OCI-LY7 (cell line): ENCODE measurements around the gene ARHGEF40. TPM values are rescaled to one million over a fixed set of nuclear protein-coding genes. Genes with fewer than 3 reads are reported as not detected.

Experiments
- BruUV-seq: library from RNA; stranded (reverse); fragments of 400-500 nt; replicated peaks from 2 replicates; lab custom pipeline; 2021; lab: Mats Ljungman, UMichigan
- CTCF ChIA-PET: fragments of 300-600 bp; sonication (Branson Sonifier 250); formaldehyde crosslinking; loops from one replicate; lab custom pipeline; 2022; ENCODE audit warnings: antibody characterized with exemption; ENCODE audit not compliant: unreplicated experiment; lab: Charles Lee
- POLR2A ChIA-PET: fragments of 300-600 bp; sonication (Branson Sonifier 250); formaldehyde crosslinking; loops from one replicate; lab custom pipeline; 2022; ENCODE audit warnings: antibody characterized with exemption; lab: Charles Lee
- DNase-seq: peaks from one replicate; pipeline ENCODE4 v3.0.0-alpha.2; 2015; ENCODE audit warnings: low spot score
- H2AFZ ChIP-seq: fragments of 200-600 bp; sonication (generic), shearing (Covaris generic); 2 replicates; pipeline ENCODE4 v1.6.1; 2014; ENCODE audit warnings: mild to moderate bottlenecking, antibody characterized with exemption, low read length, moderate library complexity
- H3K27ac ChIP-seq: fragments of 200-600 bp; sonication (generic); 2 replicates; pipeline ENCODE4 v1.5.1; 2014; ENCODE audit warnings: mixed run types, low read depth, mild to moderate bottlenecking, moderate library complexity, low read length, inconsistent platforms; ENCODE audit not compliant: poor library complexity, severe bottlenecking
- H3K36me3 ChIP-seq: fragments of 200-600 bp; sonication (generic); 2 replicates; pipeline ENCODE4 v1.6.1; 2014; ENCODE audit warnings: mild to moderate bottlenecking, antibody characterized with exemption, low read length, moderate library complexity, mixed read lengths; ENCODE audit not compliant: insufficient read depth
- H3K4me1 ChIP-seq: fragments of 200-600 bp; sonication (generic); 2 replicates; pipeline ENCODE4 v1.5.1; 2014; ENCODE audit warnings: mild to moderate bottlenecking, low read length; ENCODE audit not compliant: insufficient read depth, poor library complexity, severe bottlenecking
- H3K4me2 ChIP-seq: fragments of 200-600 bp; sonication (generic); 2 replicates; pipeline ENCODE4 v1.6.1; 2014; ENCODE audit warnings: mild to moderate bottlenecking, low read length
- H3K4me3 ChIP-seq: fragments of 200-600 bp; sonication (generic); 2 replicates; pipeline ENCODE4 v1.5.1; 2014; ENCODE audit warnings: mild to moderate bottlenecking, low read depth, low read length; ENCODE audit not compliant: poor library complexity, severe bottlenecking
- H3K79me2 ChIP-seq: fragments of 200-600 bp; sonication (generic); 2 replicates; pipeline ENCODE4 v1.6.1; 2016; ENCODE audit warnings: low read depth, mild to moderate bottlenecking, low read length, moderate library complexity, mixed read lengths; ENCODE audit not compliant: insufficient read depth
- H3K9me2 ChIP-seq: fragments of 200-600 bp; sonication (generic); 2 replicates; pipeline ENCODE4 v1.6.1; 2016; ENCODE audit warnings: mild to moderate bottlenecking, low read length, mixed read lengths; ENCODE audit not compliant: insufficient read depth
- H3K9me3 ChIP-seq: fragments of 200-600 bp; sonication (generic); 2 replicates; pipeline ENCODE4 v1.6.1; 2014; ENCODE audit warnings: mild to moderate bottlenecking, mixed run types, low read length, mixed read lengths
- H4K20me1 ChIP-seq: fragments of 200-600 bp; sonication (generic); 2 replicates; pipeline ENCODE4 v1.6.1; 2014; ENCODE audit warnings: mild to moderate bottlenecking, antibody characterized with exemption, low read length, moderate library complexity, mixed read lengths; ENCODE audit not compliant: insufficient read depth
- EZH2phosphoT487 ChIP-seq: fragments of 200-600 bp; sonication (generic); IDR thresholded peaks from 2 replicates; pipeline ENCODE4 v1.6.1; 2018; ENCODE audit warnings: low read depth, borderline replicate concordance, mild to moderate bottlenecking, mixed run types, antibody characterized with exemption, low read length, moderate library complexity, mixed read lengths
- intact Hi-C: fragments of 100-400 bp; cut with micrococcal nuclease; formaldehyde crosslinking; loops from one replicate; pipeline ENCODE4 v1.10.0; 2022; ENCODE audit not compliant: unreplicated experiment
- total RNA-seq, 2 experiments: library from RNA; depleted of rRNA in 1 of 2; stranded (reverse); fragments of >200 nt in 1 of 2; shearing (Covaris generic) in 1 of 2; gene quantifications; 2 replicates each; pipeline ENCODE4 v1.2.3, GENCODE V29; 2014 to 2022
- TF ChIP-seq, protein P1 (sequence below): fragments of 200-600 bp; sonication (generic); conservative IDR thresholded peaks from 2 replicates; pipeline ENCODE4 v1.5.1; 2014; ENCODE audit warnings: mild to moderate bottlenecking, antibody characterized with exemption, low read length, moderate library complexity, mixed read lengths

The ARHGEF40 gene
- total RNA-seq, 2 experiments from 2014 or later = 1.3 to 2.0 TPM

DNA sequence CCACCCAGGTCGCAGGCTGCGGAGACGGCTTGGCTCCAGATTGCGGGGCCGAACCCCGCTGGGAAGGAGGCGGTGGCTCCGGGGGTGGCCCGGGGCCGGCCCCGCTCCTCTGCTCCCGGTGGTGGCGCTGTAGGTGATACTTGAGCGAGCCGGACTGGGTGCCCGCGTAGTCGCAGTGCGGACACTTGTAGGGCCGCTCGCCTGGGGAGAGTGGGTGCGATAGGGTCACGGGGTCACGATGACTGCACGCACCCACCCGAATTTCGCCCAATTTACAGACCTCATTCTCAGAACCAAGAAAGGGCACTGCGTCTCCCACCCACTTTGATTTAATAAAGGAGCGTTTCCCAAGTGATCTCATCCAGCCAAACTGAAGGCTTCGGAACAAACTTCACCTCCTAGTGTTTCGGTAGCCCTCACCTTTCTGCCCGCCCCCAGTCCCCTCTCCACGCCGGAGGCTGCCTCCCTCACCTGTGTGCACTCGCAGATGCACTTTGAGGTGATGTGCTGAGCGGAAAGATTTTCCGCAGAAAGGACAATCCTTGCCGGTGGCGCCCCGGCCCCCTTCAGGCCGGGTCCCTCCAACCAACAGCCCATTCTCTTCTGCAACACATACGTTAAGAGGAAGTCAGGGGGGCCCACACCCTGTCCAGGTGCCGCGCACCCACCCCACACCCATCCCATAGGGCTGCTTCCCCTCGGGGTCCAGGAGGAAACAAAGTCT is 21.0 kb downstream of the ARHGEF40 start:
- Histone ChIP-seq H3K36me3 (no peaks in the 10 kb centered on the region), H2AFZ (no peak overlapping the region), H4K20me1 (no peaks in the 10 kb centered on the region; the same call in 1 of the 2 replicates), H3K9me3 (no peaks in the 10 kb centered on the region), H3K9me2 (no peaks in the 10 kb centered on the region), H3K4me3 (no peak overlapping the region), H3K27ac (no peak overlapping the region), H3K4me2 (no peak overlapping the region), H3K79me2 (no peaks in the 10 kb centered on the region), H3K4me1 (peaks cover 16% of the 10 kb centered on the region)
- no peak for DNase-seq
- ChIA-PET CTCF (interaction anchor here (1.0 kb wide), 1 partner anchor 23 kb away, joined by 4 read pairs; no protein-coding TSS in a partner anchor), POLR2A (interaction anchor here (0.8 kb wide), 1 partner anchor 77 kb away, joined by 3 read pairs; no protein-coding TSS in a partner anchor)
- intact Hi-C loops = no loop called here
- BruUV-seq = no TSS peak
- TF ChIP-seq EZH2phosphoT487 = no peak
- TF ChIP-seq, protein P1, sequence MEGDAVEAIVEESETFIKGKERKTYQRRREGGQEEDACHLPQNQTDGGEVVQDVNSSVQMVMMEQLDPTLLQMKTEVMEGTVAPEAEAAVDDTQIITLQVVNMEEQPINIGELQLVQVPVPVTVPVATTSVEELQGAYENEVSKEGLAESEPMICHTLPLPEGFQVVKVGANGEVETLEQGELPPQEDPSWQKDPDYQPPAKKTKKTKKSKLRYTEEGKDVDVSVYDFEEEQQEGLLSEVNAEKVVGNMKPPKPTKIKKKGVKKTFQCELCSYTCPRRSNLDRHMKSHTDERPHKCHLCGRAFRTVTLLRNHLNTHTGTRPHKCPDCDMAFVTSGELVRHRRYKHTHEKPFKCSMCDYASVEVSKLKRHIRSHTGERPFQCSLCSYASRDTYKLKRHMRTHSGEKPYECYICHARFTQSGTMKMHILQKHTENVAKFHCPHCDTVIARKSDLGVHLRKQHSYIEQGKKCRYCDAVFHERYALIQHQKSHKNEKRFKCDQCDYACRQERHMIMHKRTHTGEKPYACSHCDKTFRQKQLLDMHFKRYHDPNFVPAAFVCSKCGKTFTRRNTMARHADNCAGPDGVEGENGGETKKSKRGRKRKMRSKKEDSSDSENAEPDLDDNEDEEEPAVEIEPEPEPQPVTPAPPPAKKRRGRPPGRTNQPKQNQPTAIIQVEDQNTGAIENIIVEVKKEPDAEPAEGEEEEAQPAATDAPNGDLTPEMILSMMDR = no peak

DNA sequence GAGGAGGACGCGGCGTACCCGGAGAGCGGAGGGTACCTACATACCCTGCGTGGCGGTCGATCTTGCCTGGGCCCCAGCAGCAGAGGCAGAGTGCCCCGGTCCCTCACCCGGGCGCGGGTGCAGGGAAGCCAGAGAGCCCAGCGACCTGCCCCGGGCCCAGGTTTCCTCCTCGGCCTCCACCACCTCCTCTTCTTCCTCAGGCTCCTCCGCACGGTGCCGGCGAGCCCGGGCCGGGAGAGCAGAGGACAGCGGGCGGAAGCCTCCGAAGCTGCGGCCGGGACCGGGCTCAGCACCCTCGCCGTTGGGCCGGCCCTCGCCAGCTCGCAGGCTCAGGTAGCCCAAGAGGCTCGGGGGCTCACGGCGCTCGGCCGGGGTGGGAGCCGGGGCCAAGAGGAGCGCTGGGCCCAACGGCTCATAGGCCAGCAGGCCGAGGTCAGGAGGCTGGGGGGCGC is 21.7 kb downstream of the ARHGEF40 start:
- Histone ChIP-seq H3K4me2 (no peak overlapping the region), H3K4me3 (no peak overlapping the region), H2AFZ (no peak overlapping the region), H3K79me2 (no peaks in the 10 kb centered on the region), H3K9me3 (no peaks in the 10 kb centered on the region), H3K27ac (no peak overlapping the region), H4K20me1 (no peaks in the 10 kb centered on the region; the same call in 1 of the 2 replicates), H3K36me3 (no peaks in the 10 kb centered on the region), H3K4me1 (peaks cover 18% of the 10 kb centered on the region), H3K9me2 (no peaks in the 10 kb centered on the region)
- ChIA-PET POLR2A (interaction anchor here (0.8 kb wide), 1 partner anchor 77 kb away, joined by 3 read pairs; no protein-coding TSS in a partner anchor), CTCF (interaction anchor here (1.0 to 1.8 kb wide), 5 partner anchors 12 to 77 kb away, joined by 5 to 7 read pairs (median 5); no protein-coding TSS in a partner anchor)
- DNase-seq = no peak
- TF ChIP-seq, protein P1 = no peak
- no peak for TF ChIP-seq EZH2phosphoT487
- intact Hi-C loops = loop anchor here (1.0 kb wide), 3 partner anchors 12 to 78 kb away; no protein-coding TSS in a partner anchor
- no TSS peak for BruUV-seq
